HG03025 (cell line): Measurements from ENCODE around the gene TUBA3E.
"Not testable (repeated sequence)": the region's sequence is repeated elsewhere in the genome, so short reads cannot be mapped to it uniquely, and the experiment has no call there.

Experiments used
- ATAC-seq: cut with Tn5 transposase; IDR thresholded peaks from one replicate; pipeline ENCODE4 v1.9.1; 2021; ENCODE audit warnings: mild to moderate bottlenecking, moderate library complexity; ENCODE audit not compliant: unreplicated experiment, low FRiP score

Gene TUBA3E

DNA sequence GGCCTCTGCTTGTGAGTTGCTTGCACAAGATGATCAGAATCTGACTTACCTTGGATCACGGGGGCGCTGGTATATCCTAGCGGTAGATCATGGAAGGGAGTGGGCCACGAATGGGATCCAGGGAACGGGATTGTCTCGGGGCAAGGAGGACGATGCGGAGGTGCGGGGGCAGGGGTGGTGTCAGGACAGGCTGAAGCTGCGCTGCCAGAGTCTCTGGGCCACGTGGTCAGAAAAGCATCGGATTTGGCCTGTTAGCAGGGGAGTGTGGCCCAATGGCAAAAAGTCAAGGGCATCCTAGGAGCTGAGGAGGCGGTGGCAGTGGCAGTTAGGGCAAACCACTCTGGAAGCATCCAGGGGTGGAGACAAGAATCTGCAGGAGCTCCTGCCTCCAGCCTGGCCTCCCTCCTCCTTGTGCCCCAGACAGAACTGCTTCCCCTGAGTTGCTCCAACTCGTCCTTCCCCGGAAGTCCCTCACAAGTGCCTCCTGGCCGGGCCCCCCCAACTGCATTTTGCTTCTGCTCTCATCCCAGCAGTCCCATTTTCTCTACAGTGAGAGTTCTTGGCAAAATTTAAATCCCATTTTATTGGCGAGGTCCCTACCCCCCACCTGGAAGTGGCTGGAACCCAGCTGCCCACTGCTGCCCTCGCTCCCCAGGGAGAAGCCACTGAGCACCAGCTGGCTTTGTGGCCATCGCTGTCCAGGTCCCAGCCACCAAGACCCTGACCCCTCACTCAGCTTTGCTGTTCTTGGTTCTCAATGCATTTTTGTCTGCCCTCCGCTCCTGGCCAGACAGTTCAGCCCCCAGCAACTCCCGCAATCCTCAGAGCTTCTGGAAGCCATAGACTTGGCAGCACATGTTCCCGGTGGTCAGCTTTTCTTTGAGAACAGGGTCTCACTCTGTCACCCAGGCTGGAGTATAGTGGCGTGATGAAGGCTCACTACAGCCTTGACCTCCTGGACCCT lies 47.8 kb downstream of the TUBA3E start:
- no peak for ATAC-seq

DNA sequence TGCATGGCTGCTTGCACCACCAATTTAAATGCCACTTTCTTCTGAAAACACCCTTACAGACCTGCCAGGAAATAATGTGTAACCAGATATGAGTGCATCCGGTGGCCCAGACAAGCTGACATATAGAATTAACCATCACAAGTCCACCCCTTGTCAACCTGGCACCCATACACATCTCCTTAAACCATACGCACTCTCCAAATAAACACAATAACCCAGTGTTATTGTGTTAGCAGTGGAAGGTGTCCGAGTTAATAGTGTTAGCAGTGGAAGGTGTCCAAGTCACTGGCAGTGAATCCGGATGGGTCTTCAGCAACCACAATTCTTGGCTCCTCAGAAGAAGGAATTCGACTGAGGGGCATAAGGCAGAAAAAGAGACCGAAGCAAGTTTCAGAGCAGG lies 49.7 kb downstream of the TUBA3E start:
- ATAC-seq, result not testable (repeated sequence)

DNA sequence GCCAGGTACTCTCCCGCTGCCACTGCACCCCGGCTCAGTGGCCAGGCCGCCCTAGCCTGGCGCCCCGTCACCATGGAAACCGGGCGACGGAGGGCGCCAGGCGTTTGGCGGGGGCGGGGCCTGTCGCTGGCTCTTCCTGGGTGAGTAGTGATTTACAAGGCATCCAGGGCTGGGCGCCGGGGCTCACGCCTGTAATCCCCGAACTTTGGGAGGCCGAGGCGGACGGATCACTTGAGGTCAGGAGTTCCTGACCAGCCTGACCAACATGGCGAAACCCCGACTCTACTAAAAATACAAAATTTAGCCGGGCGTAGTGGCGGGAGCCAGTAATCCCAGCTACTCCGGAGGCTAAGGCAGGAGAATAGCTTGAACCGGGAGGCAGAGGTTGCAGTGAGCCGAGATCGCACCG lies 53.2 kb downstream of the TUBA3E start, which contains the start of gene CCDC74B:
TSS of gene CCDC74B (minus strand) at position 107 of the 409 bp plus-strand sequence. CDS start 116 bp downstream, outside the sequence.
- peak; percentile 87 for ATAC-seq

DNA sequence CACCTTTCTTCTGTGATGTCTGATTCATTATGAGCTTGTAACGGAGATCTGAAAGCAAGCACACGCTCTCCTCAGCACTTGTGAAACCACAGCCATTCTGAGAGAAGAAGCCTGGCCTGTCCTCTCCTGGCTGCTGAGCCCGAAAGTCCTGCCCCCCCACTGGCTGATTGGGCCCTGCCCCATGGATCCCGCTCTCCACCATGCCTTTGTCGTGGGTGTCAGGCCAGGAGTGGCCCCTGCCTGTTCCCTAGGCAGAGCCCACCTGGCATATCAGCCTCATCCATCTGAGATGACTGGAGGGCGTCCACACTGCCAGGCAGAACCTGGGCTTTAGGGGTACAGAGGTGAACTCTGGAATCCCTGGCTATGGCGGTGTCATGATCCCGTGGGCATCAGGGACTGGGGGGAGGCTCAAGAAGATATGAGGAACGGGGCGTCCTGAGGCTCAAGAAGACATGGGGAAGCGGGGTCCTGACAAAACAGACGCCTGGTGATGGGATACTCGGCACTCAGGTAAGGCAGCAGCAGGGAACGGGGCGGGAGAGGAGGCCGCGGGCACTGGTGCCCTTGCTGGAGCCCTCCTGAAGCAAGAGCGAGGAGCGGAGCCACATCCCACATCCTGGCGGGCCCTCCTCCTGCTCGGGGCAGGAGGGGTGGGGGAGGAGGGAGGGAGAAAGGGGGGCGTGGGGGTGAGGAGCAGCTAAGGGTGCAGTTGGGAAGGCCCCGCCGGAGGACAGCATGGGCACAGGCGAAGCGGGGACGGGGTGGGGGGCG lies 54.8 kb downstream of the TUBA3E start:
- not testable (repeated sequence) for ATAC-seq

DNA sequence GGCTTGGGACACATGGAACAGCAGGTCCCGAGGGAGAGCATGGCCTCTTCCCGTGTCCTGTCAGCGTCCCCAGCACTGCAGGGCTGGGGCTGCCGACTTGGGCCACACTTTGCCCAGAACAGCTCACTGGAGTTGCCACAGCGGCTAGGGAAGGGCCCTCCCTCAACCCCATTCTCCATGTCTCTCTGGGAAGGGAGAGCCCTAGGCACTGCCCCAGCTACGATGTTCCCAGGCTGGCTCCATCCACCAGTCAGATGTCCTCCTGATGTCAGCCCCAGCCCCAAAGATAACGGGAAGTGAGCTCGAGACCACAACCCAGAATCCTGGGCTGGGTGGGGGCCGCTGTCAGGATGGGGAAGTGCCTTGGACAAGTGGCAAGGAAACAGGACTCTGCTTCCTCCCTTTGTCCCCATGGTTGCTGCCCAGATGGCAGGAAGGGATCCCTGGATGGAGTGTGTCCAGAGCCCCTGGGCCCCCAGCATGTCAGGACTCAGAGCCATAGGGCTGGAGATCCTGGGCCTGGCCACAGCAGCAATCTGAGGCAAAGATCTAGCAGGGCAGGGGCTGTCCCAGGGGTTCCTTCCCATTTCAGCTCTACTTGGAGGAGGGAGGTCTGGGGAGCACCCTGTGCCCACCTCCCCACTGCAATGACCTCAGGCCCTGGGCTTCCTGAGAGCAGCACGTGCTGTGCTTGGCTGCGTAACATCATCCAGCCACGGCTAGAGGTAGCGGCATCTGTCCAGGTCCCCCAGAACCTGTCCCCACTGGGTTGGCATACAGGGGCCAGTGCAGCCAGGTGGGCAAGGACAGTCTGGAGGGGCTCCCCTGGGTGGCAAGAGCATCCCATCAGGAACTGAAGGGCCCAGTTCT lies 55.6 kb downstream of the TUBA3E start:
- not testable (repeated sequence) for ATAC-seq
